GM12878 (cell line): Measurements from ENCODE around the gene ASS1. TPM values are rescaled to one million over a fixed set of nuclear protein-coding genes. Genes with fewer than 3 reads are reported as not detected.

Source experiments
- ATAC-seq: fragments of 200-7000 bp; cut with Tn5 transposase; 3 replicates; pipeline ENCODE4 v1.9.1; 2020; ENCODE audit warnings: mild to moderate bottlenecking, moderate library complexity
- BruUV-seq: library from RNA; stranded (reverse); fragments of 400-500 nt; replicated peaks from 2 replicates; lab custom pipeline; 2021; lab: Mats Ljungman, UMichigan
- CTCF ChIA-PET: fragments of 300-600 bp; sonication (Branson Sonifier 250); formaldehyde crosslinking; extraction: SDS; loops from one replicate; lab custom pipeline; 2021; ENCODE audit warnings: inconsistent platforms; lab: Yijun Ruan, JAX
- POLR2A ChIA-PET: fragments of 350-600 bp; formaldehyde crosslinking; extraction: SDS; loops from one replicate; lab custom pipeline; 2021; ENCODE audit warnings: inconsistent platforms; lab: Charles Lee
- RAD21 ChIA-PET: fragments of 300-600 bp; sonication (Branson Sonifier 250); formaldehyde crosslinking; loops from one replicate; lab custom pipeline; 2023; ENCODE audit warnings: antibody characterized with exemption; ENCODE audit not compliant: unreplicated experiment; lab: Charles Lee
- SMC1A ChIA-PET: fragments of 300-600 bp; sonication (Branson Sonifier 250); formaldehyde crosslinking; loops from one replicate; lab custom pipeline; 2023; ENCODE audit not compliant: unreplicated experiment, uncharacterized antibody; lab: Charles Lee
- DNase-seq: peaks from one replicate; pipeline ENCODE4 v3.0.0-alpha.2; 2011; ENCODE audit warnings: low read depth, low spot score
- FAIRE-seq: peaks from 3 replicates; lab custom pipeline; 2011; peaks lifted over from hg19 to GRCh38; lab: Jason Lieb, UNC
- H2AFZ ChIP-seq: 2 replicates; pipeline ENCODE4 v1.6.0; 2011; ENCODE audit warnings: low read depth, low read length, control low read depth; ENCODE audit not compliant: control insufficient read depth
- H3K27ac ChIP-seq: 2 replicates; pipeline ENCODE4 v1.5.1; 2011; ENCODE audit warnings: control low read depth; ENCODE audit not compliant: control insufficient read depth, insufficient read depth
- H3K27me3 ChIP-seq, 2 experiments: replicated peaks in 1 of 2; 2 replicates each; pipeline versions ENCODE4 v1.6.0 to v1.6.1; 2011; ENCODE audit warnings: low read length in 1 of 2; ENCODE audit not compliant: control insufficient read depth in 2 of 2, insufficient read depth in 2 of 2
- H3K36me3 ChIP-seq, 2 experiments: 2 replicates each; pipeline ENCODE4 v1.5.1; 2011; ENCODE audit warnings: low read length in 1 of 2; ENCODE audit not compliant: control insufficient read depth in 2 of 2, insufficient read depth in 2 of 2
- H3K4me1 ChIP-seq: 2 replicates; pipeline ENCODE4 v1.6.1; 2011; ENCODE audit warnings: mild to moderate bottlenecking, low read length, moderate library complexity, mixed read lengths; ENCODE audit not compliant: control insufficient read depth, insufficient read depth
- H3K4me2 ChIP-seq: 2 replicates; pipeline ENCODE4 v1.6.0; 2011; ENCODE audit warnings: control low read depth; ENCODE audit not compliant: control insufficient read depth, insufficient read depth
- H3K4me3 ChIP-seq: fragments of 200-600 bp; sonication (generic); 2 replicates; pipeline ENCODE4 v1.5.1; 2016
- H3K79me2 ChIP-seq: 2 replicates; pipeline ENCODE4 v1.6.0; 2011; ENCODE audit warnings: low read length; ENCODE audit not compliant: control insufficient read depth, insufficient read depth
- H3K9ac ChIP-seq: 2 replicates; pipeline ENCODE4 v1.8.0; 2011; ENCODE audit warnings: low read length, control low read depth, mixed read lengths; ENCODE audit not compliant: control insufficient read depth, insufficient read depth
- H3K9me3 ChIP-seq: replicated peaks from 3 replicates; pipeline ENCODE4 v1.5.1; 2011; ENCODE audit warnings: mild to moderate bottlenecking, low read length; ENCODE audit not compliant: control insufficient read depth, insufficient read depth
- H4K20me1 ChIP-seq: 2 replicates; pipeline ENCODE4 v1.6.0; 2011; ENCODE audit not compliant: control insufficient read depth, insufficient read depth
- ASH2L ChIP-seq: fragments of 300-600, 200-600 bp; sonication (generic); IDR thresholded peaks from 2 replicates; pipeline ENCODE4 v1.6.1; 2017; ENCODE audit warnings: low read depth, mild to moderate bottlenecking, borderline replicate concordance
- CBX5 ChIP-seq: sonication (generic); IDR thresholded peaks from 2 replicates; pipeline ENCODE4 v1.6.1; 2016; ENCODE audit warnings: low read depth, moderate library complexity, mild to moderate bottlenecking, inconsistent platforms
- HDAC6 ChIP-seq: fragments of 200-600 bp; sonication (generic); IDR thresholded peaks from one replicate; pipeline ENCODE4 v1.8.0; 2017; ENCODE audit warnings: antibody characterized with exemption; ENCODE audit not compliant: unreplicated experiment
- IKZF2 ChIP-seq, 2 experiments: fragments of 450-650 bp; IDR thresholded peaks; 2 replicates each; pipeline ENCODE4 v1.6.1; 2017; ENCODE audit warnings: mild to moderate bottlenecking in 2 of 2, moderate library complexity in 2 of 2
- LARP7 ChIP-seq: fragments of 450-650 bp; IDR thresholded peaks from 2 replicates; pipeline ENCODE4 v1.6.1; 2017; ENCODE audit warnings: mild to moderate bottlenecking
- POLR2AphosphoS5 ChIP-seq: IDR thresholded peaks from 2 replicates; pipeline ENCODE4 v1.6.1; 2011; ENCODE audit warnings: mild to moderate bottlenecking, low read length, inconsistent platforms
- SMAD1 ChIP-seq: fragments of 450-650 bp; IDR thresholded peaks from 2 replicates; pipeline ENCODE4 v1.6.1; 2018; ENCODE audit warnings: mild to moderate bottlenecking, low read depth; ENCODE audit not compliant: partially characterized antibody
- SRF ChIP-seq, 2 experiments: IDR thresholded peaks; 2 replicates each; pipeline ENCODE4 v1.6.1; 2011; ENCODE audit warnings: low read depth in 2 of 2, low read length in 2 of 2, mild to moderate bottlenecking in 1 of 2, moderate library complexity in 1 of 2
- WGBS: methylation state at CpG from one replicate; pipeline ENCODE4 v1.1.6; 2016; ENCODE audit warnings: low lambda C conversion rate; ENCODE audit not compliant: insufficient replicate concordance, insufficient coverage; ENCODE audit errors: missing lambda C conversion rate; 5-methylcytosine and 5-hydroxymethylcytosine counted together
- in situ Hi-C: fragments of 300-500 bp; cut with MboI; formaldehyde crosslinking; loops from 9 replicates; pipeline ENCODE4 v1.14.3; 2018; ENCODE audit warnings: mixed read lengths
- intact Hi-C: fragments of 100-400 bp; cut with micrococcal nuclease; formaldehyde crosslinking; loops from one replicate; pipeline ENCODE4 v1.14.2; 2022; ENCODE audit not compliant: unreplicated experiment
- polyA plus RNA-seq, 11 experiments: library from polyadenylated mRNA; depleted of rRNA in 4 of 11; unstranded in 6 of 11; stranded (reverse) in 5 of 11; fragments of >200 nt; fragmentation: Nextera tagmentation in 4 of 11; fragmentation: Illumina TruSeq in 1 of 11; extraction: Ambion mirVana in 4 of 11; extraction: Trizol in 1 of 11; gene quantifications; 1 replicate in 1 of 11; 2 replicates in 10 of 11; pipeline versions ENCODE4 v1.2.1 to v1.2.3, GENCODE V29; 2011 to 2016; ENCODE audit warnings: inconsistent platforms in 2 of 11, missing spikeins in 2 of 11, low read depth in 1 of 11
- total RNA-seq, 4 experiments: library from RNA; depleted of rRNA in 3 of 4; stranded (reverse); fragments of >200 nt in 3 of 4; fragmentation: Illumina TruSeq in 1 of 4; extraction: Trizol in 1 of 4; gene quantifications; 2 replicates each; pipeline versions ENCODE4 v1.2.1 to v1.2.3, GENCODE V29; 2013 to 2021
- TF ChIP-seq, protein P1 (sequence below): fragments of 450-650 bp; IDR thresholded peaks from 2 replicates; pipeline ENCODE4 v1.6.1; 2016; ENCODE audit warnings: mild to moderate bottlenecking, moderate library complexity, borderline replicate concordance

ASS1 gene
- total and polyA plus RNA-seq, 10 of the 15 experiments (the other 5 are each of a cell fraction or from before 2014, with no cell fraction given), result 0.10 to 6.1 (median 0.28) TPM; not detected in 3

DNA sequence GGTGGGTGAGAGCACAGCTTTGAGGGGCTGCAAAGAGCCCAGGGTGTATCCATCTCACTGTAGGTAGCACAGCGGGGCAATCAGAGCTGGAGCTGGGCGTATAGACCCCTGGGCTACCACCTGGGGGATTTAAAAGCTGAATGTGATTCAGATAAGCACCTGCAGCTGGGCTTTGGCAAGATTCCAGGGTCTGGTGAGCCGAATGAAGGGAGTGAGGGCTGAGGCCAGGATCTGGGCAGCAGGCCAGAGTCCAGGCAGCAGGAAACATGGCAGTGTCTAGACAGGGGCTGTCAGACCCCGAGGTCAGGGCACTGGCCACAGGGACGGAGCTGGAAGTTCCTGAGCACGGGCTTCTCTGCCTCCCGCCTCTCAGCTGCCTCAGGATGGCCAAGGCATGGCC is 8.7 kb downstream of the ASS1 start:
- in situ Hi-C loops, result loop anchor here (10.0 kb wide), 2 partner anchors 231 to 411 kb away; no protein-coding TSS in a partner anchor
- FAIRE-seq, result no peak
- H3K27ac ChIP-seq, result no peak overlapping the region

More for the DNA sequence above, 8.7 kb downstream of the ASS1 start:
- Histone ChIP-seq H3K9me3 (no peaks in the 10 kb centered on the region), H3K9ac (no peak overlapping the region), H3K4me3 (no peak overlapping the region), H4K20me1 (no peaks in the 10 kb centered on the region), H3K36me3 (no peaks in the 10 kb centered on the region), H3K79me2 (no peaks in the 10 kb centered on the region), H2AFZ (no peak overlapping the region), H3K4me1 (no peaks in the 10 kb centered on the region), H3K27me3 (no peaks in the 10 kb centered on the region), H3K4me2 (no peak overlapping the region)
- ATAC-seq (no peak), DNase-seq (no peak)
- TF ChIP-seq POLR2AphosphoS5 (no peak), CBX5 (no peak), SMAD1 (no peak), SRF (IDR thresholded peaks at IDR 0.05; ENCODE audit: low read depth in 2 of 2, low read length in 2 of 2) (no peak), LARP7 (no peak), HDAC6 (no peak), IKZF2 (IDR thresholded peaks at IDR 0.05) (no peak), ASH2L (no peak)
- TF ChIP-seq, protein P1, sequence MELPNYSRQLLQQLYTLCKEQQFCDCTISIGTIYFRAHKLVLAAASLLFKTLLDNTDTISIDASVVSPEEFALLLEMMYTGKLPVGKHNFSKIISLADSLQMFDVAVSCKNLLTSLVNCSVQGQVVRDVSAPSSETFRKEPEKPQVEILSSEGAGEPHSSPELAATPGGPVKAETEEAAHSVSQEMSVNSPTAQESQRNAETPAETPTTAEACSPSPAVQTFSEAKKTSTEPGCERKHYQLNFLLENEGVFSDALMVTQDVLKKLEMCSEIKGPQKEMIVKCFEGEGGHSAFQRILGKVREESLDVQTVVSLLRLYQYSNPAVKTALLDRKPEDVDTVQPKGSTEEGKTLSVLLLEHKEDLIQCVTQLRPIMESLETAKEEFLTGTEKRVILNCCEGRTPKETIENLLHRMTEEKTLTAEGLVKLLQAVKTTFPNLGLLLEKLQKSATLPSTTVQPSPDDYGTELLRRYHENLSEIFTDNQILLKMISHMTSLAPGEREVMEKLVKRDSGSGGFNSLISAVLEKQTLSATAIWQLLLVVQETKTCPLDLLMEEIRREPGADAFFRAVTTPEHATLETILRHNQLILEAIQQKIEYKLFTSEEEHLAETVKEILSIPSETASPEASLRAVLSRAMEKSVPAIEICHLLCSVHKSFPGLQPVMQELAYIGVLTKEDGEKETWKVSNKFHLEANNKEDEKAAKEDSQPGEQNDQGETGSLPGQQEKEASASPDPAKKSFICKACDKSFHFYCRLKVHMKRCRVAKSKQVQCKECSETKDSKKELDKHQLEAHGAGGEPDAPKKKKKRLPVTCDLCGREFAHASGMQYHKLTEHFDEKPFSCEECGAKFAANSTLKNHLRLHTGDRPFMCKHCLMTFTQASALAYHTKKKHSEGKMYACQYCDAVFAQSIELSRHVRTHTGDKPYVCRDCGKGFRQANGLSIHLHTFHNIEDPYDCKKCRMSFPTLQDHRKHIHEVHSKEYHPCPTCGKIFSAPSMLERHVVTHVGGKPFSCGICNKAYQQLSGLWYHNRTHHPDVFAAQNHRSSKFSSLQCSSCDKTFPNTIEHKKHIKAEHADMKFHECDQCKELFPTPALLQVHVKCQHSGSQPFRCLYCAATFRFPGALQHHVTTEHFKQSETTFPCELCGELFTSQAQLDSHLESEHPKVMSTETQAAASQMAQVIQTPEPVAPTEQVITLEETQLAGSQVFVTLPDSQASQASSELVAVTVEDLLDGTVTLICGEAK, result no peak
- SMC1A ChIA-PET, result no interaction called here
- RAD21 ChIA-PET, result no interaction called here
- WGBS, result 22% methylated on average over 7 of the region's 7 CpGs
- intact Hi-C loops, result no loop called here
- POLR2A ChIA-PET, result no interaction called here
- no TSS peak for BruUV-seq
- CTCF ChIA-PET, result no interaction called here
